ENCODE results near the gene RASL11A.
"Not testable (repeated sequence)": the region's sequence is repeated elsewhere in the genome, so short reads cannot be mapped to it uniquely, and the experiment has no call there.

The RASL11A gene

DNA sequence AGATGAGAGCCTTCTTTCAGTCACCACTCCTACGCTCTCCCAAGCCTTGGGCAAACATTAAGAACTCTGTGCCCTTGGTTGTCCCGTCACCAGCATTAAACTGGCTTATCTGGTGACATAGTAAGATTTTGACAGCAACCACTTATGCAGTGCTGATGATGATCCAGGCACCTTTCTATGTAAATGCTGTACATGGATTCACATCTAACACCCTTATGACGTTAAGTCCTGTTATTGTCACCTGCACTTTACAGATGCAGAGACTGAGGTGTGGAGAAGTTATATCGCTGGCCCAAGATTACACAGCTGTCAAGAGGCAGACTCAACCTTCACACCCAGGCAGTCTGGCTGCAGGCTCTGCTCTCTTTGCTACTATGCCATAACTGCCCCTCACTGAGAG, 25.0 kb downstream of the RASL11A start:
- H3K4me3 ChIP-seq (ENCODE audit: severe bottlenecking), result no peak overlapping the region
- H3K4me1 ChIP-seq (ENCODE audit: insufficient read depth, poor library complexity, severe bottlenecking), result no peaks in the 10 kb centered on the region
- H3K9me3 ChIP-seq (ENCODE audit: severe bottlenecking), result no peaks in the 10 kb centered on the region
- ATAC-seq (ENCODE audit: low read depth) (no peak), DNase-seq (ENCODE audit: low spot score) (no peak)
- TF ChIP-seq, protein P1, sequence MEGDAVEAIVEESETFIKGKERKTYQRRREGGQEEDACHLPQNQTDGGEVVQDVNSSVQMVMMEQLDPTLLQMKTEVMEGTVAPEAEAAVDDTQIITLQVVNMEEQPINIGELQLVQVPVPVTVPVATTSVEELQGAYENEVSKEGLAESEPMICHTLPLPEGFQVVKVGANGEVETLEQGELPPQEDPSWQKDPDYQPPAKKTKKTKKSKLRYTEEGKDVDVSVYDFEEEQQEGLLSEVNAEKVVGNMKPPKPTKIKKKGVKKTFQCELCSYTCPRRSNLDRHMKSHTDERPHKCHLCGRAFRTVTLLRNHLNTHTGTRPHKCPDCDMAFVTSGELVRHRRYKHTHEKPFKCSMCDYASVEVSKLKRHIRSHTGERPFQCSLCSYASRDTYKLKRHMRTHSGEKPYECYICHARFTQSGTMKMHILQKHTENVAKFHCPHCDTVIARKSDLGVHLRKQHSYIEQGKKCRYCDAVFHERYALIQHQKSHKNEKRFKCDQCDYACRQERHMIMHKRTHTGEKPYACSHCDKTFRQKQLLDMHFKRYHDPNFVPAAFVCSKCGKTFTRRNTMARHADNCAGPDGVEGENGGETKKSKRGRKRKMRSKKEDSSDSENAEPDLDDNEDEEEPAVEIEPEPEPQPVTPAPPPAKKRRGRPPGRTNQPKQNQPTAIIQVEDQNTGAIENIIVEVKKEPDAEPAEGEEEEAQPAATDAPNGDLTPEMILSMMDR (IDR thresholded peaks at IDR 0.05; ENCODE audit: poor library complexity, severe bottlenecking), result no peak
- no peaks in the 10 kb centered on the region for H3K27me3 ChIP-seq (ENCODE audit: insufficient read depth, poor library complexity, severe bottlenecking)
- no peaks in the 10 kb centered on the region for H3K36me3 ChIP-seq (ENCODE audit: low read depth)
- no peak overlapping the region for H3K27ac ChIP-seq (ENCODE audit: poor library complexity, severe bottlenecking)

DNA sequence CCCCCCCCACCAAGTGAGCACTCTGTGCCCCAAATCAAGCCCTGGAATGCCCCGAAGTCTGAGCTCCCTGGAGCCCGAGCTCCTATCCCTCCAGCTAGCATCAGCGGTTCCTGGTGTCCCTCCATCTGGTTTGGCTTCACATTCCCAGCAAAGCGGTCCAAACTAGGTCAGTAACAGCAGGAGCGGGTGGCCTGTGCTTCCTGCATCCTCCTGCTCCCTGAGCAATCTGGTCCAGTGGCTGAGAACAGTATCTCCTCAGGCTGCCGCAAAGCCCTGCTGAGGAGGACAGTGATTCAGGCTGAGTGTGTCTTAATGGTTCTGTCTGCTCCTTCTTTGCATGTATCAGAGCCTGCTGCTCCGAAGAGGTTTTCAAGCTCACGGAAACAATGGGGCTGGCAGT, 25.9 kb downstream of the RASL11A start:
- H3K4me3 ChIP-seq (ENCODE audit: severe bottlenecking), result no peak overlapping the region
- DNase-seq (ENCODE audit: low spot score) (no peak), ATAC-seq (ENCODE audit: low read depth) (no peak)
- no peaks in the 10 kb centered on the region for H3K4me1 ChIP-seq (ENCODE audit: insufficient read depth, poor library complexity, severe bottlenecking)
- H3K27me3 ChIP-seq (ENCODE audit: insufficient read depth, poor library complexity, severe bottlenecking), result no peaks in the 10 kb centered on the region
- H3K9me3 ChIP-seq (ENCODE audit: severe bottlenecking), result no peaks in the 10 kb centered on the region
- no peak overlapping the region for H3K27ac ChIP-seq (ENCODE audit: poor library complexity, severe bottlenecking)
- TF ChIP-seq, protein P1 (IDR thresholded peaks at IDR 0.05; ENCODE audit: poor library complexity, severe bottlenecking), result no peak
- H3K36me3 ChIP-seq (ENCODE audit: low read depth), result no peaks in the 10 kb centered on the region

DNA sequence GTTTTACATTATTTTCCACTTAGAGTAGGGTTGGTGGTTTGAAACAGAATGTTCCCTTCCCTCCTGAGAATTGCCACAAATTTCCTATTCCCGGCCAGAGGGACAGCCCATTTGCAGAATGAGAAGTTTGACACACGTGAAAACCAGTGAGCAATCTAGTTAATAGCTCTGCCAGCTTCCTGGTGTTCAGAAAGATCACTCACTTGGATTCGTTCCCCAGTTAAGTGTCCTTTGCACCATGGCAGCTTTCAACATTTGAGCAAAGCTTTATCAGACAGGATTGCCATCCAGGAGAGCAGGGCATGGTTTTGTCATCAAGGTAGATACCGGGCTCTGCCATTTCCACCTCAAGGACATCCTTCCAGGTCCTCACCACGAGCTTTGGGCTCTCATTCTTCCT, 28.2 kb downstream of the RASL11A start:
- no peak overlapping the region for H3K27ac ChIP-seq (ENCODE audit: poor library complexity, severe bottlenecking)
- H3K4me3 ChIP-seq (ENCODE audit: severe bottlenecking), result no peak overlapping the region
- H3K27me3 ChIP-seq (ENCODE audit: insufficient read depth, poor library complexity, severe bottlenecking), result no peaks in the 10 kb centered on the region
- no peaks in the 10 kb centered on the region for H3K36me3 ChIP-seq (ENCODE audit: low read depth)
- DNase-seq (ENCODE audit: low spot score), result no peak
- H3K9me3 ChIP-seq (ENCODE audit: severe bottlenecking), result no peaks in the 10 kb centered on the region
- H3K4me1 ChIP-seq (ENCODE audit: insufficient read depth, poor library complexity, severe bottlenecking), result no peaks in the 10 kb centered on the region
- no peak for ATAC-seq (ENCODE audit: low read depth)
- TF ChIP-seq, protein P1 (IDR thresholded peaks at IDR 0.05; ENCODE audit: poor library complexity, severe bottlenecking), result no peak

DNA sequence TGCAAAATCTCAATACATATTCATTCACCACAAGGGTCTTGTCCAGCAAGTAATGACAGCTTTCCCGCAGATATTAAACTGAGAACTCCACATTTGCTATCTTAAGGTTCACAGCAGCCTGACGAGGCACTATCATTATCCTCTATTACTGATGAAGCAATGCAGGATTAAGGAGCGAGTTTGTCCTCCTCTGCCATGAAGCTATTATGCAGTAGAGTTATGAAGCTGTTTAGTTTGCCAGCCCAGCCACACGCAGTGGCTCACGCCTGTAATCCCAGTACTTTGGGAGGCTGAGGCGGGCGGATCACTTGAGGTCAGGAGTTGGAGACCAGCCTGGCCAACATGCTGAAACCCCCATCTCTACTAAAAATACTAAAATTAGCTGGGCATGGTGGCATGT, 29.8 kb downstream of the RASL11A start:
- not testable (repeated sequence) for H3K4me3 ChIP-seq (ENCODE audit: severe bottlenecking); H3K36me3 ChIP-seq (ENCODE audit: low read depth); H3K4me1 ChIP-seq (ENCODE audit: insufficient read depth, poor library complexity, severe bottlenecking); H3K27ac ChIP-seq (ENCODE audit: poor library complexity, severe bottlenecking); ATAC-seq (ENCODE audit: low read depth); H3K9me3 ChIP-seq (ENCODE audit: severe bottlenecking); DNase-seq (ENCODE audit: low spot score); H3K27me3 ChIP-seq (ENCODE audit: insufficient read depth, poor library complexity, severe bottlenecking)

DNA sequence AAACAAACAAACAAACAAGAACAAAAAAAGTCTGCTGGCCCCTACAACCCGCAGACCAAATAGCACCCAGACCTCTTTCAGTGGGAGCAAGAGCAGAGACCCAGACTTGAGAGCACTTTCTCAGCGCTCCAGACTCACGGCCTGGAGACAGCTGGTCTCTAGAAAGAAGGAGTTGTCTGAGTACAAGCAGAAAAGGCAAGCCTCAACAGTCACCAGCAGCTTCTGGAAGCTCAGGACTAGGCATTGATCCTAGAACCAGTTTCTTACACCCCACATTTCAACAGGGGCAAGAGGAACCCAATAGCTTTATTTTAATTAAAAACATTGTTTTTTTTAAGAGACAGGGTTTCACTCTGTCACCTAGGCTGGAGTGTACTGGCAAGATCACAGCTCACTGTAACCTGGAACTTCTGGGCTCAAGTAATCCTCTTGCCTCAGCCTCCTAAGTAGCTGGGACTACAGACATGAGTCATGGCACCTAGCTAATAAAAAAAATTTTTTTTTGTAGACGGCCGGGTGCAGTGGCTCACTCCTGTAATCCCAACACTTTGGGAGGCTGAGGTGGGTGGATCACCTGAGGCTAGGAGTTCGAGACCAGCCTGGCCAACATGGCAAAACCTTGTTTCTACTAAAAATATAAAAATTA, 30.4 kb downstream of the RASL11A start:
- no peak for DNase-seq (ENCODE audit: low spot score)

More for the DNA sequence above, 30.4 kb downstream of the RASL11A start:
- H3K27me3 ChIP-seq (ENCODE audit: insufficient read depth, poor library complexity, severe bottlenecking), result no peaks in the 10 kb centered on the region
- TF ChIP-seq, protein P1 (IDR thresholded peaks at IDR 0.05; ENCODE audit: poor library complexity, severe bottlenecking), result no peak
- H3K36me3 ChIP-seq (ENCODE audit: low read depth), result no peaks in the 10 kb centered on the region
- no peaks in the 10 kb centered on the region for H3K9me3 ChIP-seq (ENCODE audit: severe bottlenecking)
- no peak overlapping the region for H3K4me3 ChIP-seq (ENCODE audit: severe bottlenecking)
- ATAC-seq (ENCODE audit: low read depth), result no peak
- H3K4me1 ChIP-seq (ENCODE audit: insufficient read depth, poor library complexity, severe bottlenecking), result no peaks in the 10 kb centered on the region
- H3K27ac ChIP-seq (ENCODE audit: poor library complexity, severe bottlenecking), result no peak overlapping the region
